22Rv1 (cell line): Measurements from ENCODE around the gene BICRA.

Source experiments
- H3K27ac ChIP-seq: fragments of 450-650 bp; 2 replicates; pipeline ENCODE4 v1.5.1; 2017
- CTCF ChIP-seq: fragments of 450-650 bp; IDR thresholded peaks from 2 replicates; pipeline ENCODE4 v1.5.1; 2017; ENCODE audit warnings: mild to moderate bottlenecking
- ZFX ChIP-seq: fragments of 450-650 bp; IDR thresholded peaks from 2 replicates; pipeline ENCODE4 v1.6.1; 2017; ENCODE audit warnings: antibody characterized with exemption, borderline replicate concordance

Gene BICRA

GRCh38 chr19:47614021-47614295 is 5.0 kb downstream of the BICRA start:
- H3K27ac ChIP-seq, result no peak overlapping the region
- TF ChIP-seq ZFX (no peak), CTCF (no peak)

DNA sequence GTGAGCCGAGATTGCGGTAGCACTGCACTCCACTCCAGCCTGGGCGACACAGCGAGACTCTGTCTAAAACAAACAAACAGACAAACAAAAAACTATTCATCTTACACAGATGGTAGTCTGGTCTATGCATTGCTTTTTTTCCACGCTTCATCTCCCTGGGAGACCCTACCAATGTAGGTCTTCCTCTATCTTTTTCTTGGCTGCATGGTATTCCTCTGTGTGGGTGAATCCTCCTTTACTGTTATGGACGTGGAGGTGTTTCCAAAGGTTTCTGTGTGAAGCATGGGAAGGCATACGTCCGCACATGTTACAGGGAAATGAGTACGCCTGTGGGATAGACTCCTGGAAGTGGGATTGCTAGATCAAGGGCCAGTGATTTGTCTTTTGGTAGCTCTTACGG is 5.6 kb downstream of the BICRA start:
- no peak for TF ChIP-seq CTCF
- no peak overlapping the region for H3K27ac ChIP-seq

DNA sequence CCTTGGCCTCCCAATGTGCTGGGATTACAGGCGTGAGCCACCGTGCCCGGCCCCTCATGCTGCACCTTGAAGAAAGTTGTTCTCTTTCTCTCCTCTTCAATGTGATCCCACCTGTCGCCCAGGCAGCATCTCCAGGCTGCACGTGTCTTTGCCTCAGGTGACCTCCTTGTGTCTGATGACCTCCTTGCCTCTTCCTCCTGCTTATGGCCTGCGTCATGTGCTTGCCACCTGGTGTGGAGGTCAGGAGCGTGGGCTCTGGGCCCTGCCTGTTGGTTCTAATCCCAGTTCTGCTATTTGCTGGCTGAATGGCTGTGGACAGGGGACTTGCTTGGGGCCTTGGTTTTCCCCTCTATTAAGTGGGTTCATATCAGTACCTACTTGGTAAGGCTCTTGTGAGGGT is 6.3 kb downstream of the BICRA start:
- no peak for TF ChIP-seq CTCF
- TF ChIP-seq ZFX, result no peak
- no peak overlapping the region for H3K27ac ChIP-seq

DNA sequence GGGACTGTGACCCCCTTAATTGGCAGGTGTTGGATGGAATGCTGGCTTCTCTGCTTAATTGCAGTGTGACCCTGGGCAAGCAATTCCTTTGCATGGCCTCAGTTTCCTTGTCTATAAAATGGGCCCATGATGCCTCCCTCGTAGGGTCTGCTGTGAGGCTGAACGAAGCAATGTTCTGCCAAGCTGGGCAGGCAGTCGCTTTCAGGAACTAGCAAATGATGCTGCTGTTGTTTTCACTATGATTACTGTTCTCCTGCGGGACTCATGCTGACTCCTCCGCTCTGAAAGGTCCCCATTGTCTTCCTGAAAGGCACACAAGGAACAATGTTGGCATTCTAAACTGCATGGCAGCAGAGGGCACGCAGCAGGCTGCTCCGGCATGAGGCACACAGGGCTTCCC is 6.8 kb downstream of the BICRA start:
- no peak overlapping the region for H3K27ac ChIP-seq

DNA sequence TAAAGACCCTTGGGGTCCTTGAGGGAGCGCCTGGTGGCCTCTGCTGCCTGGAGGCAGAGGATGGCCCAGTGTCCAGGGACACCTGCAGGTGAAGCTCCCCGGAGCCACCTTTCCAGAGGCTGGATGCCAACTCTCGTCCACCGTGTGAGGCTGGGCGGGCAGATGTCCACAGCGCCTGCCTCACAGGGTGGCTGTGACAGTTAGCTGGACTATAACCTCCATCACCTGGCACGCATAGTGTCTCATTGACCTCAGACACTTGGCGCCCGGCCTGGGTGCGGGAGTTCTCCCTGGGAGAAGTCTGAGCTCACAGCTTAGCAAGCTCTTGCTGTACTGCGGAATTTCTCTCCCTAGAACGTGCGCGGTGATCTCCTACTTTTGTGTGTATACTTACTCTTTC is 9.8 kb downstream of the BICRA start:
- no peak for TF ChIP-seq CTCF
- no peak for TF ChIP-seq ZFX
- H3K27ac ChIP-seq, result no peak overlapping the region

More for the DNA sequence above, 6.8 kb downstream of the BICRA start:
- TF ChIP-seq ZFX (no peak), CTCF (no peak)

- no peak overlapping the region for H3K27ac ChIP-seq
- TF ChIP-seq ZFX (no peak), CTCF (no peak)
Measured at GRCh38 chr19:47619763-47620162, 10.8 kb downstream of the BICRA start.

GRCh38 chr19:47623151-47623920 is 14.4 kb downstream of the BICRA start:
- H3K27ac ChIP-seq, result no peak overlapping the region

More at GRCh38 chr19:47623151-47623920, 14.4 kb downstream of the BICRA start:
- no peak for TF ChIP-seq ZFX
- TF ChIP-seq CTCF, result no peak
